Measurements from ENCODE around the gene CHN2.

DNA sequence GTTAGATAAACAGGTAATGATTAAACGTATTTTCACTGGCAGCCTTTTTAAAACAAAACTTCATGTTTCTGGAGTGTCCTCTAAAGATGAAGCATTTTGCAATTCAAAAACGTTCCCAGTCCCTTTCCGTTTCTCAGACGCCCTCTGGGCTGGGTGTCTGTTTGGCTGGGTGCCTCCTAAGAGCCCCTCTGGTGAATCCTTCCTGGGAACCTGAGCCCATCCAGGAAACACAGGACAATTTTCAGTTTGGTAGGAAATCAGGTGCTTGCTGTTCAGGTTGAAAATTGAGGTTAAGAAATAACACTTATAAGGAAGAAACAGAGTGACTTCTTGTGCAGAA is 76.7 kb downstream of the CHN2 start:
- TF ChIP-seq, protein P1, sequence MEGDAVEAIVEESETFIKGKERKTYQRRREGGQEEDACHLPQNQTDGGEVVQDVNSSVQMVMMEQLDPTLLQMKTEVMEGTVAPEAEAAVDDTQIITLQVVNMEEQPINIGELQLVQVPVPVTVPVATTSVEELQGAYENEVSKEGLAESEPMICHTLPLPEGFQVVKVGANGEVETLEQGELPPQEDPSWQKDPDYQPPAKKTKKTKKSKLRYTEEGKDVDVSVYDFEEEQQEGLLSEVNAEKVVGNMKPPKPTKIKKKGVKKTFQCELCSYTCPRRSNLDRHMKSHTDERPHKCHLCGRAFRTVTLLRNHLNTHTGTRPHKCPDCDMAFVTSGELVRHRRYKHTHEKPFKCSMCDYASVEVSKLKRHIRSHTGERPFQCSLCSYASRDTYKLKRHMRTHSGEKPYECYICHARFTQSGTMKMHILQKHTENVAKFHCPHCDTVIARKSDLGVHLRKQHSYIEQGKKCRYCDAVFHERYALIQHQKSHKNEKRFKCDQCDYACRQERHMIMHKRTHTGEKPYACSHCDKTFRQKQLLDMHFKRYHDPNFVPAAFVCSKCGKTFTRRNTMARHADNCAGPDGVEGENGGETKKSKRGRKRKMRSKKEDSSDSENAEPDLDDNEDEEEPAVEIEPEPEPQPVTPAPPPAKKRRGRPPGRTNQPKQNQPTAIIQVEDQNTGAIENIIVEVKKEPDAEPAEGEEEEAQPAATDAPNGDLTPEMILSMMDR (conservative IDR thresholded peaks at IDR 0.05) = no peak
- TF ChIP-seq EZH2 (IDR thresholded peaks at IDR 0.05; ENCODE audit: low read depth) = no peak

Measured in PC-9 (cell line).